ENCODE measurements around the gene TMEM63B. TPM values are rescaled to one million over a fixed set of nuclear protein-coding genes. Genes with fewer than 3 reads are reported as not detected.
A peak's percentile ranks its signal among the peaks of the same experiment; 100 is the strongest.

The TMEM63B gene
- total and polyA plus RNA-seq, 4 donors: 49.0 to 94.5 (median 88.3) TPM

DNA sequence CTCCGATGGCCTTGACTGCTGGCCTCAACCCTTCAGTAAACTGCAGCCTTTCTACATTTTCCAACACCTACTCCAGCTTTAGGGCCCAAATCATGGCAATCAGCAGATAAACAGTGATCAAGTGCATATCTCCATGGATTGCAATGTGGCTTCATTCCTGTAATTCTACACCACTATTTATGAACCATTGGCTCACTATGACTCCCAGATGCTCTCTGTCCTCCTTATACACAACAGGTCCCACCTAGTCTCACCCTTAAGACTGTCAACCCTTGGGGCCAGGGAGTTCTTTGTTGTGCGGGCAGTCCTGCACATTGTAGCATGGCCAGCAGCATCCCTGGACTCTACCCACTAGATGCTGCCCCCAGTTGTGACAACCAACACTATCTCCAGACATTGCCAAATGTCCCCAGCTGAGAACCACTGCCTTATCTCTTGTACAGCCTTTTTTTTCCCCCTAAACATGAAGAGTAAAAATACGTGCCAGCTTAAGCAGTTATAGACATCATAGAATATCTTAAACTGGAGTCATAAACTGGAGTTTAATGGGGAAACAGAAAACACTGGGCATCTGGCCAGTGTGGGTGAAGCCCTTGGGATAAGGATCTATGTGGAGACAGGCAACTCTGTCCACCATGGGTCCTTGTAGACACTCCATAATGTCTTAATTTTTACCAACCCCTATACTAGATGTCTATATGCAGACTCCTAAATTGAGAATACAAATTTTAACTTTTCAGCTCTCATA, 21.2 kb upstream of the TMEM63B start:
- WGBS, 2 donors: 87 to 94% methylated on average over 3 of the region's 3 CpGs
- no peak for TF ChIP-seq CTCF (IDR thresholded peaks at IDR 0.05; ENCODE audit: control extremely low read depth, extremely low read depth)
- H3K4me3 ChIP-seq: no peak overlapping the region
- ATAC-seq (ENCODE audit: insufficient read depth, low FRiP score) (no peak), DNase-seq (peak in 1 of 3 donors; percentile 29)
- H3K36me3 ChIP-seq (ENCODE audit: control insufficient read depth in 4 of 4, insufficient read depth in 4 of 4, low read length in 4 of 4): peaks cover 0 to 35% (median 16%) of the 10 kb centered on the region in 4 donors
- no peak overlapping the region for H3K9ac ChIP-seq (ENCODE audit: insufficient read depth in 1 of 2, low read length in 2 of 2)
- H3K4me1 ChIP-seq (ENCODE audit: control insufficient read depth in 5 of 5, insufficient read depth in 5 of 5, low read length in 5 of 5): peaks cover 0 to 28% (median 9%) of the 10 kb centered on the region in 5 donors
- no peaks in the 10 kb centered on the region for H3K27me3 ChIP-seq (ENCODE audit: control insufficient read depth in 3 of 3, insufficient read depth in 3 of 3, low read length in 2 of 3)
- H3K9me3 ChIP-seq (ENCODE audit: control insufficient read depth in 4 of 4, insufficient read depth in 3 of 4, low read length in 3 of 4): peaks cover 0 to 2% (median 0%) of the 10 kb centered on the region in 4 donors
- peak overlapping the region in 1 of 2 donors; percentile 19 for H3K27ac ChIP-seq (ENCODE audit: low read depth in 1 of 2, low read length in 1 of 2)

DNA sequence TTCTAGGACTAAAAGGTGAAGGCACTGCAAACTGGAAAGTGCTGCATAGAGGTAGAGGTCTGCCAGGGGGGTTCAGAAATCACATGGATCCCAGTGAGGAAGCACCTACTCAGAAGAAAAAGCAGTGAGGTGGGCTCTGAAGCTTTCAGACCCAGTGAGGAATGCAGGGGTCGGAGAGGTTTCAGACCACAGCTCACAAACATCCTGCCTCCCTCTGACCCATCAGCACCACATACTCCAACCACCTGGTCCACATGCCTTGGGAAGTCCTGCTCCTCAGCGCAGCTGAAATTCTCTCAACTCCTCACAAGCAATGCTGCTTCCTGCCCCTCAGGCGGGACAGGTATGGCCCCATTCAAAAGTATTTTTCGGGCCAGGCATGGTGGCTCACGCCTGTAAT, 20.3 kb upstream of the TMEM63B start:
- TF ChIP-seq CTCF (IDR thresholded peaks at IDR 0.05; ENCODE audit: control extremely low read depth, extremely low read depth): no peak
- Histone ChIP-seq H3K9ac (ENCODE audit: insufficient read depth in 1 of 2, low read length in 2 of 2) (no peak overlapping the region), H3K4me1 (ENCODE audit: control insufficient read depth in 5 of 5, insufficient read depth in 5 of 5, low read length in 5 of 5) (peaks cover 0 to 31% (median 9%) of the 10 kb centered on the region in 5 donors), H3K4me3 (no peak overlapping the region), H3K27me3 (ENCODE audit: control insufficient read depth in 3 of 3, insufficient read depth in 3 of 3, low read length in 2 of 3) (no peaks in the 10 kb centered on the region), H3K36me3 (ENCODE audit: control insufficient read depth in 4 of 4, insufficient read depth in 4 of 4, low read length in 4 of 4) (peaks cover 3 to 39% (median 17%) of the 10 kb centered on the region in 4 donors), H3K27ac (ENCODE audit: low read depth in 1 of 2, low read length in 1 of 2) (no peak overlapping the region), H3K9me3 (ENCODE audit: control insufficient read depth in 4 of 4, insufficient read depth in 3 of 4, low read length in 3 of 4) (peaks cover 0 to 2% (median 0%) of the 10 kb centered on the region in 4 donors)
- ATAC-seq (ENCODE audit: insufficient read depth, low FRiP score) (no peak), DNase-seq (no peak)
- WGBS, 2 donors: 85 to 94% methylated on average over 5 of the region's 5 CpGs

GRCh38 chr6:44108471-44108870, 18.9 kb upstream of the TMEM63B start:
- TF ChIP-seq CTCF (IDR thresholded peaks at IDR 0.05; ENCODE audit: control extremely low read depth, extremely low read depth): no peak
- H3K4me1 ChIP-seq (ENCODE audit: control insufficient read depth in 5 of 5, insufficient read depth in 5 of 5, low read length in 5 of 5): peaks cover 0 to 26% (median 9%) of the 10 kb centered on the region in 5 donors
- H3K27me3 ChIP-seq (ENCODE audit: control insufficient read depth in 3 of 3, insufficient read depth in 3 of 3, low read length in 2 of 3): no peaks in the 10 kb centered on the region
- peaks cover 0 to 2% (median 0%) of the 10 kb centered on the region in 4 donors for H3K9me3 ChIP-seq (ENCODE audit: control insufficient read depth in 4 of 4, insufficient read depth in 3 of 4, low read length in 3 of 4)
- ATAC-seq (ENCODE audit: insufficient read depth, low FRiP score): no peak
- no peak overlapping the region for H3K9ac ChIP-seq (ENCODE audit: insufficient read depth in 1 of 2, low read length in 2 of 2)
- 62 to 91% methylated on average over 1 of the region's 1 CpG for WGBS, 2 donors
- no peak overlapping the region for H3K4me3 ChIP-seq
- peaks cover 12 to 36% (median 20%) of the 10 kb centered on the region in 4 donors for H3K36me3 ChIP-seq (ENCODE audit: control insufficient read depth in 4 of 4, insufficient read depth in 4 of 4, low read length in 4 of 4)
- no peak overlapping the region for H3K27ac ChIP-seq (ENCODE audit: low read depth in 1 of 2, low read length in 1 of 2)
- DNase-seq: no peak
